Mucosa of descending colon (tissue), 3 donors: ENCODE measurements around the gene ZNG1F. TPM values are rescaled to one million over a fixed set of nuclear protein-coding genes. Genes with fewer than 3 reads are reported as not detected.
"Not testable (repeated sequence)": the region's sequence is repeated elsewhere in the genome, so short reads cannot be mapped to it uniquely, and the experiment has no call there.

Experiments
- ATAC-seq: fragments of 200-7000 bp; cut with Tn5 transposase; one replicate; pipeline ENCODE4 v1.9.1; 2020; ENCODE audit warnings: mild to moderate bottlenecking, moderate library complexity
- DNase-seq, 3 donors: peaks; one replicate each; pipeline ENCODE4 v3.0.0-alpha.2; 2020
- H3K36me3 ChIP-seq: fragments of 200-600 bp; one replicate; pipeline ENCODE4 v1.8.0; 2021; ENCODE audit warnings: low read depth, mild to moderate bottlenecking
- H3K4me1 ChIP-seq: fragments of 200-600 bp; one replicate; pipeline ENCODE4 v1.8.0; 2021; ENCODE audit warnings: low read depth, mild to moderate bottlenecking
- H3K4me3 ChIP-seq: fragments of 200-600 bp; one replicate; pipeline ENCODE4 v1.8.0; 2021; ENCODE audit warnings: mild to moderate bottlenecking
- H3K9me3 ChIP-seq: fragments of 200-600 bp; one replicate; pipeline ENCODE4 v1.8.0; 2021; ENCODE audit warnings: mild to moderate bottlenecking
- intact Hi-C, 2 donors: fragments of 100-400 bp; cut with DNase I in 1 of 2; cut with micrococcal nuclease in 1 of 2; formaldehyde crosslinking; loops; one replicate each; pipeline versions ENCODE4 v1.11.0 to v1.11.1; 2022; cut with DNase I, micrococcal nuclease
- total RNA-seq, 3 donors: library from RNA; stranded (reverse); fragmentation: NEBNext Ultra II Directional in 2 of 3; extraction: Animal tissue kit (Norgen Biotek cat#: 25700) in 2 of 3; gene quantifications; one replicate each; pipeline versions ENCODE4 v1.2.1 to v1.2.4, GENCODE V29; 2021 to 2023
- donor health status: DM: no; HTN: no; CAD: no; lungs with moderate emphysema.
- donor health status: DM: no; HTN: no; CAD: no.
- donor health status: DM: no; HTN: yes; CAD: no.

The ZNG1F gene
- total RNA-seq, 3 donors from 2014 or later, result 7.4 to 14.2 (median 10.8) TPM

DNA sequence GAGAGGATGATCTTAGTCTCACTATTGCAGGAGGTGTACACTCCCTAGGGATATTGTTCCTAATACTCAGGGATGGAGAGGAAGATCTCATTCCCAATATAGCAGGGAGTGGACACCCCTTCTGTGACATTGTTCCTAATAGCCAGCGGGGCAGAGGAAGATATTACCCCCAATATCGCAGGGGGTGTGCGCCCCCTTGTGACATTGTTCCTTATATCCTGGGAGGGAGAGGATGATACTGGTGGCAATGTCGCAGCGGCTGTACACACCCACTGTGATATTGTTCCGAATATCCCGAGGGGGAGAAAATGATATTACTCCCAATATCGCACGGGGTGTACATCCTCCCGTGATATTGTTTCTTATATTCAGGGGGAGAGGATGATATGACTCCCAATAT lies 78.2 kb downstream of the ZNG1F start:
- H3K9me3 ChIP-seq, DNase-seq, ATAC-seq, H3K4me3 ChIP-seq, H3K36me3 ChIP-seq, intact Hi-C loops, H3K4me1 ChIP-seq: not testable (repeated sequence)

DNA sequence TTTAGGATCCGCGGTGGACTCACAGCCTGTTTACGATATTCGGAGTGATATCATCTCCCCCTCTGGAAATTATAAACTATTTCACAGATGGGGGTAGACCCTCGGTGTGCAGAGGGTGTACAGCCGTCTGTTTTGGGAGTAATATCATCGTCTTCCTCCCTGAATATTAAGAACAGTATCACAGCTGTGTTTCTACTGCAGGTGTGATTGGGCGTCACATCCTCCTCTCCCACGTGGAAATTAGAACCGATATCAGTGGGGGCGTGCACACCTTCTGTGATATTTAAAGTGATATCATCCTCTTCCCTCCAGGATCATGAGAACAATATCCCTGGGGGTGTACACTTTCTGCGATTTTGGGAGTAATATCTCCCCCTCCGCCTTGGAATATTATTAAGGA lies 79.9 kb downstream of the ZNG1F start:
- not testable (repeated sequence) for ATAC-seq

DNA sequence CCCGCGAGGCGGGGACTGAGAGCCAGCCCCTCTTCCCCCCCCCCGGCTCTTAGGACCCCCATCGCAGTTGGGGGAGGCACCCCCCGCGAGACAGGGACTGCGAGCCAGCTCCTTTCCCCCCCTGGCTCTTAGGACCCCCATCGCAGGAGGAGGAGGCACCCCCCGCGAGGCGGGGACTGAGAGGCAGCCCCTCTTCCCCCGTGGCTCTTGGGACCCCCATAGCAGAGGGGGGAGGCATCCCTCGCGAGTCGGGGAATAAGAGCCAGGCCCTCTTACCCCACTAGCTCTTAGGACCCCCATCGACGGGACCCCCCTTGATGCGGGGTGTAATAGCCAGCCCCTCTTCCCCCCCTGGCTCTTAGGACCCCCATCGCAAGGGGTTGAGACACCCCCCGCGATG lies 80.3 kb downstream of the ZNG1F start:
- peak in 1 of 3 donors; percentile 38 for DNase-seq
- H3K36me3 ChIP-seq, ATAC-seq, intact Hi-C loops, H3K9me3 ChIP-seq, H3K4me1 ChIP-seq, H3K4me3 ChIP-seq: not testable (repeated sequence)

More for the DNA sequence above, 79.9 kb downstream of the ZNG1F start:
- H3K9me3 ChIP-seq, H3K36me3 ChIP-seq, DNase-seq, H3K4me3 ChIP-seq, intact Hi-C loops, H3K4me1 ChIP-seq: not testable (repeated sequence)

DNA sequence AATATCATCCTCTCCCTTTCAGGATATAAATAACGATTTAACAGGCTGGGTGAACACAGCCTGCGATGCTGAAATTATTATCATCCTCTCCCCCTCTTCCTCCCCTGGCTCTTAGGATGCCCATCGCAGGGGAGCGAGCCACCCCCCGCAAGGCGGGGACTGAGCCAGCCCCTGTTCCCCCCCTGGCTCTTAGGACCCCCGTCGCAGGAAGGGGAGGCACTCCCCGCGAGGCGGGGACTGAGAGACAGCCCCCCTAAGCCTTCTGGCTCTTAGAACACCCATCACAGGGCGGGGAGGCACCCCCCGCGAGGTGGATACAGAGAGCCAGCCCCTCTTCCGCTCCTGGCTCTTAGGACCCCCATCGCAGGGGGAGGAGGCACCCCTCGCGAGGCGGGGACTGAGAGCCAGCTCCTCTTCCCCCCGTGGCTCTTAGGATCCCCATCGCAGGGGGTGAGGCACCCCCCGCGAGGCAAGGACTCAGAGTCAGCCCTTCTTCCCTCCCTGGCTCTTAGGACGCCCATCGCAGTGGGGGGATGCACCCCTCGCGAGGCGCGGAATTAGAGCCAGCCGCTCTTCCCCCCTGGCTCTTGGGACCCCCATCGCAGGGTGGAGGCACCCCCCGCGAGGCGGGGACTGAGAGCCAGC lies 82.5 kb downstream of the ZNG1F start:
- intact Hi-C loops, DNase-seq, H3K4me1 ChIP-seq, H3K9me3 ChIP-seq, H3K36me3 ChIP-seq, H3K4me3 ChIP-seq, ATAC-seq: not testable (repeated sequence)

DNA sequence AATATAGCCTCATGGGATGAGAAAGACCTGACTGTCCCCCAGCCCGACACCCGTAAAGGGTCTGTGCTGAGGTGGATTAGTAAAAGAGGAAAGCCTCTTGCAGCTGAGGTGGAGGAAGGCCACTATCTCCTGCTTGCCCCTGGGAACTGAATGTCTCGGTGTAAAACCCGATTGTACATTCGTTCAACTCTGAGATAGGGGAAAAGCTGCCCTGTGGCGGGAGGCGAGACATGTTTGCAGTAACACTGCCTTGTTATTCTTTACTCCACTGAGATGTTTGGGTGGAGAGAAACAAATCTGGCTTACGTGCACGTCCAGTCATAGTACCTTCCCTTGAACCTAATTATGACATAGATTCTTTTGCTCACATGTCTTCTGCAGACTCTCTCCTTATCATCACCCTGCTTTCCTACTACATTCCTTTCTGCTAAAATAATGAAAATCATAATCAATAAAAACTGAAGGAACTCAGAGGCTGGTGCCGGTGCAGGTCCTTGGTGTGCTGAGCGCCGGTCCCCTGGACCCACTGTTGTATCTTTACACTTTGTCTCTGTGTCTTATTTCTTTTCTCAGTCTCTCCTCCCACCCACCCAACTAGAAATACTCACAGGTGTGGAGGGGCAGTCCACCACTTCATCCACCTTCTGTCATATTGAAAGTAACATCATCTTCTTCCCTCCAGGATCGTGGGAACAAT lies 83.4 kb downstream of the ZNG1F start:
- DNase-seq, H3K36me3 ChIP-seq, intact Hi-C loops, ATAC-seq, H3K9me3 ChIP-seq, H3K4me1 ChIP-seq, H3K4me3 ChIP-seq: not testable (repeated sequence)

DNA sequence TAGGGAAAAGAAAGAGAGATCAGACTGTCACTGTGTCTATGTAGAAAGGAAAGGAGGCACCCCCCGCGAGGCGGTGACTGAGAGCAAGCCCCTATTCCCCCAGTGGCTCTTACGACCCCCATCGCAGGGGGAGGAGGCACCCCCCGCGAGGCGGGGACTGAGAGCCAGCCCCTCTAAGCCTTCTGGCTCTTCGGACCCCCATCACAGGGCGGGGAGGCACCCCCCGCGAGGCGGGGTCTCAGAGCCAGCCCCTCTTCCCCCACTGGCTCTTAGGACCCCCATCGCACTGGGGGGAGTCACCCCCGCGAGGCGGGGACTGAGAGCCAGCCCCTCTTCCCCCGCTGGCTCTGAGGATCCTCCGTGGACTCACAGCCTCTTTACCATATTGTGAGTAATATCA lies 84.6 kb downstream of the ZNG1F start:
- not testable (repeated sequence) for DNase-seq

DNA sequence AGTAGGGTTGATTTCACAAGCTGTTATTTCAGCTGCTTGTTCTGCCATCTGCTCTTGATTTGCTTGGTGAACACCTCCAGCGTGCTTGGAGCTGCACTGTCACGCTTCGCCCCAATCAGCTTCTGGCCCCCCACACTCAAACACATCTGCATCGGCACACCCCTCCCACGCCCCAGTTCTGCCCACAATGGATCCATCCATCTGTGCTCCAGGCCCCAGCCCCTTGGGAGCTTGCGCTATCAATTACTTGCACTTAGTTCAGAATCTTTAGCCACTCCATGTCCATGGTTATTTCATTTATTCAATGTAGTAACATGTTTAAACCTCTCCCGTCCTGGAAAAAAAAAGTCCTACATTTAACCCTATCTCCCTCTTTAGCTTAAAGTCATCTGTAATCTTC lies 88.6 kb downstream of the ZNG1F start:
- H3K4me3 ChIP-seq, intact Hi-C loops, H3K4me1 ChIP-seq, H3K36me3 ChIP-seq, ATAC-seq, H3K9me3 ChIP-seq: not testable (repeated sequence)
- peak in 1 of 3 donors; percentile 40 for DNase-seq

More for the DNA sequence above, 84.6 kb downstream of the ZNG1F start:
- H3K4me3 ChIP-seq, H3K36me3 ChIP-seq, H3K4me1 ChIP-seq, intact Hi-C loops, ATAC-seq, H3K9me3 ChIP-seq: not testable (repeated sequence)

DNA sequence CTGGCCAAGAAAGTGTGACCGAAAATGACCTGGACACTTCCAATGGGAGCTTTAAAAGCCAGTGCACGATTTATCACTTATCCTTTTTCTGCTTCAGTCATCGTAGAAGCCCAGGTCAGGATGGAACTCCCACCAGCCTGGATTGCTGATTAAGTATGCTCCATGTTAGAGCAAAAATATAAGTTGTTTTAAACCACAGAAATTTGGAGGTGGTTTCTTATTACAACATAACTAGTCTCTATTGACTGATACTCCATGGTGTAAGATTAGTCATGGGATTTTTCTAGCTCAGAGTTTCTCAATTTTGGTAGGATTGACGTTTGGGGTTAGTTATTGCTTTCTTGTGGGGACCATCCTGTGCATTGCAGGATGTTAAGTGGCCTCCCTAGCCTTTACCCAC lies 90.4 kb downstream of the ZNG1F start:
- intact Hi-C loops, H3K4me3 ChIP-seq, H3K36me3 ChIP-seq, ATAC-seq, H3K4me1 ChIP-seq, DNase-seq, H3K9me3 ChIP-seq: not testable (repeated sequence)

DNA sequence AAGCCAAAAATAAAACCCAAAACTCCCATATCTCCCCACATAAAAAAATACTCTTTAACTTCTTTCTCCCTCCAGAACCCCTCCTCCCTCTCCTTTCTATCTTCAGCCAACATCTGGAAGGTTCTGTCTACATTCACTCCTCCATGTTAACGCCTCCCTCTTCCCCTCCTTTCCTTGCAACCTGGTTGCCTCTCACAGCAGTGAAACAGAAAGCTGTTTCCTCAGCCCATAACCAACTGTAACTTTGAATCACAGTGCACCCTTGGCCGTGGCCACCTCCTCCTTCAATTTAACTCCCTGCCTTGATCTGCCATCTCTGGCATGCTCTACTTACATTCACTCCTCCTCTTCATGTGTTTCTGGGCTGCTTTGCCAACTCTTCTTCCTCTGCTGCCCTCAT lies 94.1 kb downstream of the ZNG1F start:
- H3K4me3 ChIP-seq, intact Hi-C loops, H3K4me1 ChIP-seq: not testable (repeated sequence)

DNA sequence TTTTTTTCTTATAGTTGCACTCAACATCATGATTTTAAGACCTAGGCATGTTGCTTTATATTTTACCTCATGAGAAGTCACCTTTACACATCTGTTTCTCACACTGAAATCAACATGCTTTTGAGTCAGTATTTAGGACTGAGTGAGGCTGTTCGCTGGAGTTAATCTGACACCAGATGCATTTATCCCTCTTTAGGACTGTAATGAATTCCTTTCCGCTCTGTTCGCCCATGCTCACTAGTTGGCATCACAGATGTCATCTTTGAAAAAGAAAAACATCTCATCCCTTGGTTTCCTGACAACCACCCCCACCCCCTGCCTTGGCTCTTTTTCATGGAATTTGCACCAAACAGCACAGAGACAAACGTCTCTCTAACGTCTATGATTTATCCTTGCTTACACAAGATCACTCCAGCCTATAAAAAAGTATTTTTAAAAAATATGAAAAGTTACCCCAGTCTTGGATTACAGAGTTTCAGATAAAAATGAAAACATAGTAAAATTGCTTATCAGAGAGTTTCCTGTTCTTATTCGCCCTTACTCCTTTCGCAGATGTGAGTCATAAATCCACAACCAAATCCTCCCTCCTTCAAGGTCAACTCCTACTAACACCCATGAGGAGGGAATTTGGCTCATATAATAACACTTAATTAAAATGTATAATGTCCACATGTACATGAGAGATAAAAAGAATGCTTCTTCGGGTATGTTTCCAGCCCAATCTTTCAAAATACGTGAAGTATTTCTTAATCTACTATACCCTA lies 94.9 kb downstream of the ZNG1F start:
- not testable (repeated sequence) for ATAC-seq

More for the DNA sequence above, 94.1 kb downstream of the ZNG1F start:
- ATAC-seq, result peak; percentile 21
- not testable (repeated sequence) for H3K9me3 ChIP-seq, H3K36me3 ChIP-seq, DNase-seq

DNA sequence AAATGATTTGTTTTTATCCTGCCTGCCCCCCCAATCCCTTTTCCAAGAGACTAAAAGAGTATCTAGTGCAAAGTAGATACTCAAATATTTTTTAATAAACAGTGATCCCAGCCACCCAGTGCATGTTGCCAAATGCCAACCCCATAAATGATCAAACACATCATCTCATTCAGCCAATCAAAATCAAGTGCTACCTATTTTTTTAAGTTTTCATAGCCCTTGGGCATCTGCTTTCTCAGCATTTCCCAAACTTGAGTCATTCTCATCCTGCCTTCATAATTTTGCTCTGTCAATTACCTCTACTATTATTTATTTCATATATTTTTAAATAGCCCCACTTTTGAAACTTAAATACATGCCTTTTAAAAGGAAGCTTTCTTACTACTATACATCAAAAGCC lies 98.2 kb downstream of the ZNG1F start:
- DNase-seq, H3K4me1 ChIP-seq, intact Hi-C loops, H3K36me3 ChIP-seq, H3K9me3 ChIP-seq, H3K4me3 ChIP-seq, ATAC-seq: not testable (repeated sequence)

More for the DNA sequence above, 94.9 kb downstream of the ZNG1F start:
- intact Hi-C loops, H3K4me1 ChIP-seq, H3K9me3 ChIP-seq, H3K36me3 ChIP-seq, DNase-seq, H3K4me3 ChIP-seq: not testable (repeated sequence)

DNA sequence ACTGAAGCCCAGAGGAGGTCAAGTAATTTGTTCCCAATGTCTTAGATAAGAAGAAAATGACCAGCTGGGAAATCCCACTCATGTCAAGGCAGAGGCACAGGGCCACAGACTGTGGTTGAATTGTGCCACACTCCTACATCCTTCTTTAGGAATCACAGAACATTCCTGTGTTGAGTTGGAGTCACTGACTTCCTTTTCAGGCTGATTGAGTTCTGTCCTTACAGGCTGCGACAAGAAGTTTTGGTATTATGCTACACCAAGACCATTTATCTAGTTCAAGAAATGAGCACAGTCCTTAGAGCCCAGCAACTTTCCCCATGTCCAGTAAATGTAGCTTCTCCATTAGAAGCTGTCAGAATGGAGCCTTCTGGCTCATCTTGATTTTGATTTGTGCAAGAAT lies 98.7 kb downstream of the ZNG1F start:
- ATAC-seq, H3K4me1 ChIP-seq, DNase-seq, H3K4me3 ChIP-seq, H3K36me3 ChIP-seq, H3K9me3 ChIP-seq, intact Hi-C loops: not testable (repeated sequence)
